Fibroblast of skin of abdomen (primary cell): ENCODE results near the gene TBX3.

Experiments
- DNase-seq: peaks from one replicate; pipeline ENCODE4 v3.0.0-alpha.2; 2013

Gene TBX3

DNA sequence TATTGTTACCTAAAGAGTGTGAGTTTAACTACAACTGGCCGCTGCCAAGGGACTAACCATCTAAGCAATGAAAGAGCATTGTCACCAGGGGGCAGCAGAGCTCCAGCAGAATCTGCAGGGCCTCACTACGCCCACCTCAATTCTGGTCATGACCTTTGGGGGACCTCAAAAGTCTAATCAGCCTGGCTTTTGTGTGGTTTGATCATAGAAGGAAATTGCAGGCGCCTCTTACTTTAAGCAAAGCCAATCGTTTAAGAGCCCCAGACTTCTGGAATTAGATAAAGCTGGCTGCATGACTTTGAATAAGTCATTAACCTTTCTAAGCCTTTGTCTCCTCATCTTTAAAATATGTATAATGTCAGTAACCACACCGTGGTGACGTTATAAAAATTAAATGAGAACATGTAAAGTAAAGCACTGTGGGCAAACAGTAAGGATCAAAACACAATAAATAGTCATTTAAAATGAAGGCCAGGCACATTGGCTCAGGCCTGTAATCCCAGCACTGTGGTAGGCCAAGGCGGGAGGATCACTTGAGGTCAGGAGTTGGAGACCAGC lies 58.6 kb downstream of the TBX3 start:
- DNase-seq = peak; percentile 62

- DNase-seq = no peak
Observed at GRCh38 chr12:114623737-114624136, 60.2 kb downstream of the TBX3 start.
